A673 (cell line): ENCODE data around the gene CMTM8. TPM values are rescaled to one million over a fixed set of nuclear protein-coding genes. Genes with fewer than 3 reads are reported as not detected.

Experiments used
- BruUV-seq: library from RNA; stranded (reverse); fragments of 400-500 nt; replicated peaks from 2 replicates; lab custom pipeline; 2021; lab: Mats Ljungman, UMichigan
- CTCF ChIA-PET: fragments of 300-600 bp; sonication (Branson Sonifier 250); formaldehyde crosslinking; loops from one replicate; lab custom pipeline; 2022; ENCODE audit warnings: antibody characterized with exemption; lab: Charles Lee
- POLR2A ChIA-PET: fragments of 300-600 bp; sonication (Branson Sonifier 250); formaldehyde crosslinking; loops from one replicate; lab custom pipeline; 2022; ENCODE audit warnings: antibody characterized with exemption; ENCODE audit not compliant: low non-redundant PET; lab: Charles Lee
- DNase-seq: peaks from one replicate; pipeline ENCODE4 v3.0.0-alpha.2; 2015; ENCODE audit warnings: low spot score
- H3K27ac ChIP-seq: fragments of 200-600 bp; sonication (generic); 2 replicates; pipeline ENCODE4 v1.5.1; 2016; ENCODE audit warnings: mixed run types, low read depth, mild to moderate bottlenecking, mixed read lengths, antibody characterized with exemption, low read length; ENCODE audit not compliant: poor library complexity, severe bottlenecking
- H3K27me3 ChIP-seq: fragments of 200-600 bp; sonication (generic); replicated peaks from 2 replicates; pipeline ENCODE4 v1.6.1; 2017; ENCODE audit warnings: mixed run types, low read depth, mild to moderate bottlenecking, mixed read lengths, antibody characterized with exemption, low read length; ENCODE audit not compliant: insufficient read depth, poor library complexity
- H3K36me3 ChIP-seq: fragments of 200-600 bp; sonication (generic); 2 replicates; pipeline ENCODE4 v1.6.1; 2016; ENCODE audit warnings: mixed run types, mild to moderate bottlenecking, mixed read lengths, antibody characterized with exemption, low read length; ENCODE audit not compliant: insufficient read depth, poor library complexity, severe bottlenecking
- H3K4me1 ChIP-seq: fragments of 200-600 bp; sonication (generic); 2 replicates; pipeline ENCODE4 v1.6.1; 2017; ENCODE audit warnings: mixed run types, mild to moderate bottlenecking, mixed read lengths, antibody characterized with exemption, low read length; ENCODE audit not compliant: insufficient read depth, poor library complexity, severe bottlenecking
- H3K4me3 ChIP-seq: fragments of 200-600 bp; sonication (generic); 2 replicates; pipeline ENCODE4 v1.5.1; 2016; ENCODE audit warnings: low read depth, mixed run types, mild to moderate bottlenecking, mixed read lengths, low read length; ENCODE audit not compliant: poor library complexity, severe bottlenecking
- H3K9me3 ChIP-seq: fragments of 200-600 bp; sonication (generic); 2 replicates; pipeline ENCODE4 v1.6.1; 2016; ENCODE audit warnings: mixed run types, low read depth, mild to moderate bottlenecking, mixed read lengths, antibody characterized with exemption, low read length; ENCODE audit not compliant: poor library complexity, severe bottlenecking
- EZH2 ChIP-seq: fragments of 200-600 bp; sonication (generic); IDR thresholded peaks from 2 replicates; pipeline ENCODE4 v1.6.1; 2017; ENCODE audit warnings: borderline replicate concordance, low read depth, mild to moderate bottlenecking, mixed read lengths, antibody characterized with exemption, low read length; ENCODE audit not compliant: poor library complexity, severe bottlenecking
- intact Hi-C: fragments of 100-400 bp; cut with micrococcal nuclease; formaldehyde crosslinking; loops from one replicate; pipeline ENCODE4 v1.10.0; 2022; ENCODE audit not compliant: unreplicated experiment
- total RNA-seq: library from RNA; stranded (reverse); gene quantifications from 2 replicates; pipeline ENCODE4 v1.2.3, GENCODE V29; 2021
- TF ChIP-seq, protein P1 (sequence below): fragments of 300-800, 200-600 bp; sonication (generic); conservative IDR thresholded peaks from 2 replicates; pipeline ENCODE4 v1.5.1; 2017; ENCODE audit warnings: low read depth, mild to moderate bottlenecking, antibody characterized with exemption, low read length, moderate library complexity, mixed read lengths

Gene CMTM8
- total RNA-seq, 1 experiment from 2014 or later, result 2.1 TPM

DNA sequence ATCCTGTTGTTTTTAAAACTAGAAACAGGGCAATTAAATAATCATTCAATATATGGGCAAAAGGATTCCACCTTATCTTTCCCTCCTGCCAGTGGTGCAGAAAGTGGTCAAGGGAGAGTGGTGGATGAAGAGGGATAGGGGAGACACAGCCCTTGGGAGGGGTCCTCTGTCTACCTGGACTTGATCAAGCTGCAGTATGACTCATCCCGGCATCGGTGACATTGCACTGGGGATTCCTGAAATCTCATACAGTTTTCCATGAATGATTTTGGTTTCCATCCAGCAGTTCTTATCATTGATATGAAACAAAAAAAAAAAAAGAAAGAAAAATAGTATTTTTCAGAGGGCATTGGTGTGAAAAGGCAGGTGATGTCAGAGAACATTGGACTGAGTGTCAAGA is 62.9 kb downstream of the CMTM8 start:
- Histone ChIP-seq H3K4me1 (no peaks in the 10 kb centered on the region), H3K27me3 (no peaks in the 10 kb centered on the region), H3K27ac (no peak overlapping the region), H3K4me3 (no peak overlapping the region), H3K36me3 (no peaks in the 10 kb centered on the region), H3K9me3 (no peaks in the 10 kb centered on the region)
- ChIA-PET CTCF (no interaction called here), POLR2A (no interaction called here)
- intact Hi-C loops, result no loop called here
- no peak for DNase-seq
- no TSS peak for BruUV-seq
- TF ChIP-seq, protein P1, sequence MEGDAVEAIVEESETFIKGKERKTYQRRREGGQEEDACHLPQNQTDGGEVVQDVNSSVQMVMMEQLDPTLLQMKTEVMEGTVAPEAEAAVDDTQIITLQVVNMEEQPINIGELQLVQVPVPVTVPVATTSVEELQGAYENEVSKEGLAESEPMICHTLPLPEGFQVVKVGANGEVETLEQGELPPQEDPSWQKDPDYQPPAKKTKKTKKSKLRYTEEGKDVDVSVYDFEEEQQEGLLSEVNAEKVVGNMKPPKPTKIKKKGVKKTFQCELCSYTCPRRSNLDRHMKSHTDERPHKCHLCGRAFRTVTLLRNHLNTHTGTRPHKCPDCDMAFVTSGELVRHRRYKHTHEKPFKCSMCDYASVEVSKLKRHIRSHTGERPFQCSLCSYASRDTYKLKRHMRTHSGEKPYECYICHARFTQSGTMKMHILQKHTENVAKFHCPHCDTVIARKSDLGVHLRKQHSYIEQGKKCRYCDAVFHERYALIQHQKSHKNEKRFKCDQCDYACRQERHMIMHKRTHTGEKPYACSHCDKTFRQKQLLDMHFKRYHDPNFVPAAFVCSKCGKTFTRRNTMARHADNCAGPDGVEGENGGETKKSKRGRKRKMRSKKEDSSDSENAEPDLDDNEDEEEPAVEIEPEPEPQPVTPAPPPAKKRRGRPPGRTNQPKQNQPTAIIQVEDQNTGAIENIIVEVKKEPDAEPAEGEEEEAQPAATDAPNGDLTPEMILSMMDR, result no peak
- TF ChIP-seq EZH2, result no peak

DNA sequence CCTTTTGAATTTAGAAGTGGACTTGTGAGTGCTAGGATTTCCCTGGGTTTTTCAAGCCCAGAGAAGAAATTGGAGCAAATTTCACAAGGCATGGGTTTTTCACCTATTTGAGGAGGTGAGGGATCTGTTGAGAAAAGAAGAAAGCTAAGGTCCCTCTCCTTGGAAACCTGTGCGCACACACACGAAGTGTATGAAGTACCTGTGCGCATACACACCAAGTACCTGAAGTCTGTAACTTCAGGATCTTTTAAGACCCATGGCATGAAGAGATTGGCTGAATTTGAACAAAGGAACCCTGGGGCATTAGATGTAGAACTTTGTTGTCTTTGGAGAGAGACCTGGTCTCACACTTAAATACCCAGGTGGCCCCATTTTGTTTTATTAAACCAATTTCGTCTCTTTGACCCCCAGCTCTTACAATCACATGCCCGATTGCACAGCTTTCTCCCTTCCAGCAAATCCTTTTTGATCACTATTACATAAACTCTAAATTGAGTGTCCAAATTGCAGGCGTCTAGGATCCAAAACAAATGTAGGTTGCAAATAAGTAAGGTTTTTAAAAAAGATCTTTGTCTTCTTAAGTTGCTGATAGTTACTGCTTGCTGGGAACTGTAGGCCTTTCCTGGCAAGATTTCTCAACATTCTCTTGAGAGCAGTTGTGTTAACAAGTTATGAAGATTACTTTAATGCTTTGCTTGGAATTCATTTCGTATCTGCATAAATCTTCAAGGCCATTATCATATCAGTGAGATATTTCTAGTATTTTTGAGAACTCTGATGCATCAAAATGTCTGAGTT is 64.3 kb downstream of the CMTM8 start:
- TF ChIP-seq, protein P1, result no peak
- no peak for TF ChIP-seq EZH2
- H3K27ac ChIP-seq, result no peak overlapping the region
- BruUV-seq, result no TSS peak

DNA sequence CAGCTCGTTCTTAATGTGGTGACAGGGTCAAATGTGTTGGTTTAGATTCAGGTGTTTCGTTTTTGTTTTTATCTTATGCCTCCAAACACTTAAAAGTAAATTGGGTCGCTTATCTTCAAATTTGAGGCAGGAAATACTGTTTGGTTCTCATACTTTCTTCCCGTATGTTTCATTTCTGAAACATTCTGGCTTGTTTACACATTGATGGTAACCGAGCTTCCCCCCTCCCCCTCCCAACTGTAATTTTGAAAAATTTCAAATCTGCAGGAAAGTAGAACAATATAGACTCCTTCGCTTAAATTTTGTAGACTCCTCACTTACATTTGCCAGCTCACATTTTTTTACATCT is 64.9 kb downstream of the CMTM8 start:
- ChIA-PET CTCF (interaction anchor here (0.7 kb wide), 1 partner anchor 47 kb away, joined by 3 read pairs; no protein-coding TSS in a partner anchor), POLR2A (no interaction called here)
- Histone ChIP-seq H3K4me3 (no peak overlapping the region), H3K27me3 (no peaks in the 10 kb centered on the region), H3K4me1 (no peaks in the 10 kb centered on the region), H3K9me3 (no peaks in the 10 kb centered on the region), H3K36me3 (no peaks in the 10 kb centered on the region), H3K27ac (no peak overlapping the region)
- TF ChIP-seq, protein P1, result no peak
- TF ChIP-seq EZH2, result no peak
- DNase-seq, result no peak
- intact Hi-C loops, result no loop called here
- no TSS peak for BruUV-seq

More for the DNA sequence above, 64.3 kb downstream of the CMTM8 start:
- ChIA-PET CTCF (no interaction called here), POLR2A (no interaction called here)
- no peaks in the 10 kb centered on the region for H3K36me3 ChIP-seq
- no peak for DNase-seq
- no peaks in the 10 kb centered on the region for H3K9me3 ChIP-seq
- intact Hi-C loops, result no loop called here
- no peaks in the 10 kb centered on the region for H3K4me1 ChIP-seq
- H3K4me3 ChIP-seq, result no peak overlapping the region
- H3K27me3 ChIP-seq, result no peaks in the 10 kb centered on the region
